CD1c-positive myeloid dendritic cell (primary cell): ENCODE results near the gene CALD1.

Experiments
- DNase-seq: peaks from one replicate; pipeline ENCODE4 v3.0.0-alpha.2; 2016; ENCODE audit errors: extremely low spot score

Gene CALD1

GRCh38 chr7:134827889-134828288 lies 48.5 kb downstream of the CALD1 start:
- DNase-seq: no peak

DNA sequence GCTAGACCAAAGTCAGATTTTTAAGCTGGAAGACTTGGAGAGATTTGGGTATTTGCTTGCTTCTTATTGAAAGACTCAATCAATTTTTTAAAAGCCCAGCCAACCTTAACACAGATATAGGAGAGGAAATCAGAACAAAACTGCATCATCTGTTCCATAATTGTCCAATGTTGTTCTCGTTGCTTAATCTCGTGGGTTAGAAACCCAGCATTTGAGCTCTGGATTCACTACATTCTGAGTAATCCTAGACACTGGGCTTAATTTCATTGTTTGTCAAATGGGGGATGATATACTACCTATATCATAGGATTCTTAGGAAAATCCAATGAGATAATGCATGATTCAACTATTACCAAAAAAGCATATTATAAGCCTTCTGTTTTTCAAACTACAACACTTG lies 48.9 kb downstream of the CALD1 start:
- no peak for DNase-seq

- no peak for DNase-seq
Measured at GRCh38 chr7:134829380-134829986, 50.0 kb downstream of the CALD1 start.

DNA sequence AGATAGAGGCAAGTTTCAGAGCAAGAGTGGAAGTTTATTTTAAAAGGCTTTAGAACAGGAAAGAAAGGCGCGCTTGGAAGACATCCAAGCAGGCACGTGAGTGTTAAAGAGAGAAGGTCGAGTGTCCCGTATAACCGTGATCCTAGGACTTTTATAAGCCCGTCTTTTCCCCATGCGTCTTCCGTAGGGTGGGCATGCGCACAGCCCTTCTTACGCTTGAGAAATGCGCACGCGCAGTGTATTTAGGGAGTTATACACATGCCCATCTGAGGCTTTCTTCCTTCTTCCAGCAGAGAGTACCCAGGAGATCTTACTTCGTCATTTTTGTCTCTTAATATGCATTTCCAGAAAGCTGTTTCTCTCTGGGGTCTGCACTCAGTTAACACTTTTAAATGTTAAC lies 52.4 kb downstream of the CALD1 start:
- DNase-seq: peak; percentile 13

DNA sequence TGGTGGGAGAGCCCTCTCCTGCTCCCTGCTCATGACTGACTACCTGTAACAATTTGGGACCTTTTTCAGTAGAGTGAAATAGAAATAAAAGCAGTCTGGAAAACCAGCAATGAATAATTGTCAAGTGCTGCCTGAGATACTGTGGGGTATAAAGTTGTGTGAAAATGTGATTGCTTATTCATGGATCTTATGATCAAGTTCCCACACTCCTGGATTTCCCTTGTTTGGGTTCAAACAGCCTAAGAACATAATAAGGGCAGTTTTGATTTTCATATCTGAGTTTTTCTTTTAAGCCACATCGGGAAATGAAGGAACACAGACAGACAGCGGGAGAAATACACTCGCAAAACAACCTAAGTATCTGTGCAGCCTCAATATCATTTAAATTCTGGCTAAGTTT lies 52.9 kb downstream of the CALD1 start:
- DNase-seq: no peak

DNA sequence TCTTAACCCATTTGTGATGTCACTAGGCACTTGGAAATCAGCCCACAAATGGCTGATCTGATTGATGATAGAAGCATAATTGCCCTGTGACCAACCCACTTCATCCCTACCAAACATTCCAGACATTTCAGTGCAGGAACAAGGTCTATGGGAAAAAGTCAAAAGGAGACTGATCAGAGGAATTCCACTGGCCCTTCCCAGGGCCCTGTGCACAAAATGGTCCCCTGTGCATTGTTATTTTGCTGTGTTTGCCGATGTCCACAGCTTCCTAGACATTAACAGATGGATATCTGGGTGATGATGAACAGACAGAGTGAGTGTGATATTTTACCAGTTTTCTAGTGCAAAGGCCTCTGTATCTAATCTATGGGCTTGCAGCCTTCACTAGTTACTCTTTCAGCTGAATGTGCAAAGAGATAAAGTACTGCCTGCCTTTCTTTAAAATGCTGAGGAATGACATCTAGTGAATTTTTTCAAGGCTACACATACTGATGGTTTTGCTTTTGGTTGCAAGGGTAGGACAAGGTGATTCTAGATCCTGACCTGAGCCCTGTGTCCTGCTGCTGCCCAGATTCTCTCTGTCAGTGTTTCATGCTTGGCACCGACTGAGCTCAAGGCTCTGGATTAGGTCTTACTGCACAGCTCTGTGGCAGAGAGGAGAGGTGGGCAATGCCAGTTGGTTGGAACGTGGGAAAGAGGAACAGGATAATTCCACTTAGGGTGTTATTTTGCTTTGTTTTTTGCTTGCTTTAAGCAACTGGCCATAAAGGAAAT lies 55.4 kb downstream of the CALD1 start:
- no peak for DNase-seq

GRCh38 chr7:134835463-134835823 lies 56.0 kb downstream of the CALD1 start:
- DNase-seq: no peak

DNA sequence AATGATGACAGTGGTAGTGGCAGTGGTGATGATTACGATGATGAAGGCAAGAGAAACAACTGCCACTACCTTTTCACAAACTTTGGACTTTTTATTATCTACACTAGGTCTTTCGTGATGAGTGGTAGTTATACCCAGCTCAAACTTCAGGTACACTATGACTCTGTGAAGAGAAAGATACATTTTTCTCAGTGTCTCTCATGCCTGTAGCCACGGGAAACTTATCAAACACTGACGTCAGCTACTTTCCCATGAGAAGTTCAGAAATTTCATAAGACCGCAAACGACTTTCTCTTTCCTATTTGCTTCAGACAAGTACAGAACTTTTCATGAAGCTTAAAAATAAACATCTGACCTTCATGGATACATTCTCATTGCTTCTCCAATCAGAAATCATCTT lies 57.0 kb downstream of the CALD1 start:
- DNase-seq: no peak

- no peak for DNase-seq
Measured at GRCh38 chr7:134839298-134839697, 59.9 kb downstream of the CALD1 start.

DNA sequence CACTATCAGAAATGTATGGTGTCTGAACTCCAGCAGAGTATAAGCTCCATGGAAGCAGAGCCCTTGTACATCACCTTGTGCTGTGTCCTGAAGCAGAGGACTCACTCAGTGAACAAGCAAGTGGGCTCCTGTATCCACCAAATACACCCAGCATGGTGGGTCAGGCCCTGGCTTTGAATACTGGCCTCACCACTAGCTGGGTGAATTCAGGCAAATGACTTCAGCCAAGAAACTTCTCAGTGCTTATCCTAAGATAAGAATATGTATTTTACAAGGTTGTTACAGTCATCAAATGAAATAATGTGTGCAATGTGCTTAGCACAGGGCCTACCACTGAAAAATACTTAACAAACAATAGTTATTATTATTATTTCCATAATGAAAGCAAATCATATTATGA lies 62.6 kb downstream of the CALD1 start:
- no peak for DNase-seq

DNA sequence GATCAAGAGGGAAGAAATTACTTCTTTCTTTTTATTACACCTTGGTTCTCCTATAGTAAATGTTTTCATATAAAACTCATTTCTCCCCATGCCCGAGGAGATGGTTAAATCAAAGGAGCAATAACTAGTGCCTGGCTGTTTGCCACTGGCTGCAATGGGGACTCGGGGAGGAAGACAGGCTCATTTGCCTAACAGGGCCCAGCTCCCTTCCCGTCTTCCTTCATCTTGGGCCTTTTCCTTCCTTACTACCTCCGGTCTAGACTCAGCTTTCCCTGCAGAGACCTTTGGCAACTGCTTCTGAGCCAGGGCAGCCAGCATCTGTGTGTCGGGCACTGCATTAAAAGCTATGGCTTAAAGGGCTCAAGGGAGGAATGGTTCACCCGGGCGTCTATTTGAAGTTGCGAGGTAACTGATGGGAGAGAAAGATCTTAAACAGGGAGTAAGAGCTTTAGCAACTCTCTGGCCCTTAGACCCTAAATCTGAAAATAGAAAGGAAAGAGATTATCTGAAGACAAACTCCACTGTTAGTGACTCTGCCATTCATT lies 63.5 kb downstream of the CALD1 start:
- no peak for DNase-seq

DNA sequence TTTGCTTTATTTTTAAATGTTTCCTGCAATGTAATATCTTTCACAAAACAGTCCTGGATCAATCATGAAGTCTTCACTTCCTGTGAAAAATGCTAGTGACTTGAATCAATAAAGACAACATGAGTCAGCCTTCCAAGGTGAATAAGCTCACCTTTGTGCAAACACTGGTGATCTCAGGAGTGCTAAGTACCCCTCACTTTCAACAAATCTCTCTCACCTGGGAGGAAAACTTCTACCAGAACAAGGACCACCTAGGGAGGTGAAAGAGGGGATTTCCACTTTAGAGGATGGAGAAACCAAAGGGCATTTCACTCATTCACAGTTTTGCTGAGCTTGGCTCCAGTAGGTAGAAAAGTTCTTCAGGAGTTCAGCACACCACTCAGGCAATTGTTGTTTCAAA lies 64.8 kb downstream of the CALD1 start:
- no peak for DNase-seq

GRCh38 chr7:134845461-134845860 lies 66.0 kb downstream of the CALD1 start:
- no peak for DNase-seq

GRCh38 chr7:134847851-134848588 lies 68.6 kb downstream of the CALD1 start:
- DNase-seq: no peak

DNA sequence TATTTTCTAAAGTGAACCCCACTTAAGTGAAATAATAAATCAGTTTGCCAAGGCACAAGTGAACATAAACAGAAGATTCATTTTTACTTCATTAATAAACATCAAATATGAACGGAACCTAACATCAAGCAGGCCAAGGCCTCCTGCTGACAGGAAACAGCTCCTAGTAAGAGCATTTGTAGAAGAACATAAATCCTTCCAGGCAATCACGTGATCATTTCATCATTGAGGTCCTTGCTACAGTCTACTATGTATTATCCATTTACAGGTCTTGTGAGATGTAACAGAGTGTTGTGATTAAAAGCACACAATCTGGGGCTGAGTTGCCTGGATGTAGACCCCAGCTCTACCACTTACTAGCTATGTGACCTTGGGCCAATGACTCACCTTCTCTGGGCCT lies 70.6 kb downstream of the CALD1 start:
- no peak for DNase-seq

GRCh38 chr7:134851141-134851540 lies 71.7 kb downstream of the CALD1 start:
- DNase-seq: no peak

GRCh38 chr7:134852625-134853024 lies 73.2 kb downstream of the CALD1 start:
- DNase-seq: no peak

- DNase-seq: no peak
Measured at GRCh38 chr7:134854816-134855215, 75.4 kb downstream of the CALD1 start.

- DNase-seq: no peak
Measured at GRCh38 chr7:134855442-134855841, 76.0 kb downstream of the CALD1 start.

- no peak for DNase-seq
Measured at GRCh38 chr7:134856091-134856490, 76.7 kb downstream of the CALD1 start.

- no peak for DNase-seq
Measured at GRCh38 chr7:134856691-134857090, 77.3 kb downstream of the CALD1 start.

- no peak for DNase-seq
Measured at GRCh38 chr7:134857958-134858357, 78.5 kb downstream of the CALD1 start.

DNA sequence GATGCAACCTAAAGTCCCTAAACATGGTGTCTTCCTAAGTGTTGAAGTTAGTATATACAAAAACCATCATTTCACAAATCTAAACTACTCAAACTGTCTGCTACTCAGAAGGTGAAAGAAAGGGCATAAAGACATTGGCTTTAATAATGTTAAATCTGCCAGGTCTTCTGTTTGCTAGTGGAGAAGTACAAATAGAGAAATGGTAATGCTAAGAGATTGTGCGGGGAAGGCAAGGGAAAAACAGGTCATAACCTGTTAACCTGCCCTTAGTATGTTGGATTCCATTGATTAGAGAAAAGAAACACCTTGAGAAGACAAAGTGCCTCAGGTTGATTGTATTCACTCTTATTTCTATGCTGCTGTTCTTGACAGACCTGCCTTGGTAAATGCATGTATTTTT lies 80.3 kb downstream of the CALD1 start:
- no peak for DNase-seq
